B cell (primary cell): Measurements from ENCODE around the gene PERCC1. TPM values are rescaled to one million over a fixed set of nuclear protein-coding genes. Genes with fewer than 3 reads are reported as not detected.

Experiments
- ATAC-seq: fragments of 200-7000 bp; cut with Tn5 transposase; one replicate; pipeline ENCODE4 v1.10.0; 2021; ENCODE audit warnings: low read depth, mild to moderate bottlenecking, moderate number of reproducible peaks, moderate library complexity
- CTCF ChIA-PET: fragments of 350-600 bp; sonication (Branson Sonifier 250); formaldehyde crosslinking; loops from one replicate; lab custom pipeline; 2021; ENCODE audit warnings: antibody characterized with exemption, inconsistent platforms; lab: Charles Lee
- POLR2A ChIA-PET: fragments of 350-600 bp; sonication (Branson Sonifier 250); formaldehyde crosslinking; loops from one replicate; lab custom pipeline; 2021; ENCODE audit warnings: antibody characterized with exemption; lab: Charles Lee
- DNase-seq: peaks from one replicate; pipeline ENCODE4 v3.0.0; 2013
- H2AFZ ChIP-seq: 2 replicates; pipeline ENCODE4 v1.6.1; 2012; ENCODE audit warnings: mild to moderate bottlenecking, low read depth, low read length; ENCODE audit not compliant: insufficient read depth, poor library complexity, severe bottlenecking
- H3K27ac ChIP-seq, 2 donors: 1 replicate in 1 of 2; 2 replicates in 1 of 2; pipeline ENCODE4 v1.5.1; 2012 to 2013; ENCODE audit warnings: low read length in 2 of 2, mild to moderate bottlenecking in 2 of 2, moderate library complexity in 1 of 2
- H3K27me3 ChIP-seq, 4 experiments: fragments of 200-600 bp in 1 of 4; sonication (generic) in 1 of 4; replicated peaks in 1 of 4; 1 replicate in 2 of 4; 2 replicates in 2 of 4; pipeline versions ENCODE4 v1.6.1 to v1.7.0; 2013 to 2016; ENCODE audit warnings: low read length in 3 of 4, mild to moderate bottlenecking in 2 of 4, mixed read lengths in 1 of 4, moderate library complexity in 1 of 4; ENCODE audit not compliant: insufficient read depth in 4 of 4, control insufficient read depth in 3 of 4; ENCODE audit errors: control extremely low read depth in 1 of 4
- H3K36me3 ChIP-seq, 2 experiments: replicated peaks in 1 of 2; 1 replicate in 1 of 2; 2 replicates in 1 of 2; pipeline versions ENCODE4 v1.6.1 to v1.7.1; 2013; ENCODE audit warnings: low read length in 1 of 2; ENCODE audit not compliant: insufficient read depth in 2 of 2, control insufficient read depth in 1 of 2; ENCODE audit errors: control extremely low read depth in 1 of 2, extremely low read depth in 1 of 2
- H3K4me1 ChIP-seq, 2 donors: fragments of 200-600 bp in 1 of 2; sonication (generic) in 1 of 2; 1 replicate in 1 of 2; 2 replicates in 1 of 2; pipeline versions ENCODE4 v1.5.1 to v1.6.1; 2013 to 2017; ENCODE audit warnings: low read length in 2 of 2; ENCODE audit not compliant: control insufficient read depth in 2 of 2, insufficient read depth in 2 of 2
- H3K4me2 ChIP-seq: replicated peaks from 2 replicates; pipeline ENCODE3; 2012; ENCODE audit warnings: mild to moderate bottlenecking, low read depth, low read length; ENCODE audit not compliant: poor library complexity, severe bottlenecking
- H3K4me3 ChIP-seq, 5 experiments: fragments of 200-600 bp in 1 of 5; sonication (generic) in 1 of 5; 1 replicate in 3 of 5; 2 replicates in 2 of 5; pipeline versions ENCODE4 v1.5.1 to v1.7.0; 2011 to 2016; ENCODE audit warnings: low read length in 4 of 5, mild to moderate bottlenecking in 4 of 5, low read depth in 2 of 5, control low read depth in 1 of 5, moderate library complexity in 1 of 5; ENCODE audit not compliant: insufficient read depth in 1 of 5; ENCODE audit errors: control extremely low read depth in 1 of 5, extremely low read depth in 1 of 5
- H3K79me2 ChIP-seq: fragments of 200-600 bp; sonication (generic); one replicate; pipeline ENCODE4 v1.6.0; 2016; ENCODE audit warnings: low read length; ENCODE audit not compliant: control insufficient read depth, insufficient read depth
- H3K9ac ChIP-seq: fragments of 200-600 bp; sonication (generic); 2 replicates; pipeline ENCODE4 v1.6.1; 2017; ENCODE audit warnings: mild to moderate bottlenecking, low read length, moderate library complexity
- H3K9me3 ChIP-seq, 3 donors: one replicate each; pipeline versions ENCODE4 v1.6.1 to v1.7.1; 2013; ENCODE audit warnings: low read length in 2 of 3; ENCODE audit not compliant: control insufficient read depth in 2 of 3, insufficient read depth in 1 of 3; ENCODE audit errors: control extremely low read depth in 1 of 3
- H4K20me1 ChIP-seq: 2 replicates; pipeline ENCODE4 v1.6.0; 2012; ENCODE audit warnings: mild to moderate bottlenecking, low read length; ENCODE audit not compliant: insufficient read depth, control insufficient read depth, poor library complexity, severe bottlenecking
- H3K27ac Mint-ChIP-seq: one replicate; pipeline ENCODE4 v1.8.0; 2021; ENCODE audit warnings: mixed read lengths
- H3K27me3 Mint-ChIP-seq: one replicate; pipeline ENCODE4 v1.8.0; 2021; ENCODE audit warnings: mixed read lengths
- H3K4me1 Mint-ChIP-seq: one replicate; pipeline ENCODE4 v1.8.0; 2021; ENCODE audit warnings: mixed read lengths
- H3K4me3 Mint-ChIP-seq: one replicate; pipeline ENCODE4 v1.8.0; 2021; ENCODE audit warnings: mixed read lengths
- H3K9me3 Mint-ChIP-seq: one replicate; pipeline ENCODE4 v1.8.0; 2022; ENCODE audit warnings: mixed read lengths; ENCODE audit not compliant: insufficient read depth
- EZH2 ChIP-seq: IDR thresholded peaks from 2 replicates; pipeline ENCODE4 v1.6.1; 2012; ENCODE audit warnings: borderline replicate concordance, low read depth, mild to moderate bottlenecking, moderate library complexity, low read length; ENCODE audit not compliant: insufficient read depth, poor library complexity, severe bottlenecking
- WGBS: methylation state at CpG from one replicate; pipeline ENCODE4 v1.1.5; 2013; ENCODE audit warnings: missing lambda C conversion rate; ENCODE audit not compliant: insufficient coverage; 5-methylcytosine and 5-hydroxymethylcytosine counted together
- intact Hi-C: fragments of 100-400 bp; cut with micrococcal nuclease; formaldehyde crosslinking; loops from one replicate; pipeline ENCODE4 v1.10.0; 2022
- polyA plus RNA-seq: library from polyadenylated mRNA; depleted of rRNA; stranded (reverse); fragments of >200 nt; gene quantifications from 2 replicates; pipeline ENCODE4 v1.2.3, GENCODE V29; 2012
- total RNA-seq, 2 donors: library from RNA; stranded (reverse); fragments of 120-200 nt in 1 of 2; gene quantifications; 1 replicate in 1 of 2; 2 replicates in 1 of 2; pipeline versions ENCODE4 v1.2.3 to v1.2.4, GENCODE V29; 2013 to 2022
- TF ChIP-seq, protein P1 (sequence below): fragments of 200-600 bp; IDR thresholded peaks from one replicate; pipeline ENCODE4 v1.8.0; 2022; ENCODE audit warnings: antibody characterized with exemption, mild to moderate bottlenecking

The PERCC1 gene
- total and polyA plus RNA-seq, 2 donors (not counting 1 experiment from before 2014, with no cell fraction given): 0.46 to 0.64 TPM

DNA sequence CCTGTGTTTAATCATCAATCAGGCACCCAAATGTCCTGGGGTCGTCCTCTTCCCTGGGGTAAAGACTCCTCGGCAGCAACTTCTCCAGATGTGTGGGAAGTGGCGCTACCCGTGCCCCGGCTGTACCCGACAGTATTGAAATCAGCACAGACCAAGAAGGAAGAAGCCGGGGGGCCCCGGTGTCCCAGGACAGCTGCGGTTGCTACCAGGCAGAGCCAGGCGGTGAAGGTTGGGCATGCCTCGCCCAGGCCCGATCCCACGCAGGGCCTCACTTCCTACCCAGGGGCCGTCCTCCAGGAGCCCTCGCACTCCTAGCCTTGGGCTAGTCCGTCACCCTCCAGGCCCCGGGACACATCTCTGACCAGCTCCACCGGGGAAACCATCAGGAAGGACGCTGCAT is 22.4 kb downstream of the PERCC1 start:
- intact Hi-C loops: no loop called here
- no peak overlapping the region for H3K4me3 Mint-ChIP-seq
- Histone ChIP-seq H4K20me1 (peaks cover 5% of the 10 kb centered on the region), H3K4me3 (no peak overlapping the region), H3K4me1 (peaks cover 14 to 15% of the 10 kb centered on the region in 2 donors), H2AFZ (no peak overlapping the region), H3K27ac (no peak overlapping the region), H3K9me3 (no peaks in the 10 kb centered on the region), H3K79me2 (peaks cover 54% of the 10 kb centered on the region), H3K36me3 (peaks cover 0 to 84% of the 10 kb centered on the region in 2 experiments), H3K4me2 (no peak overlapping the region), H3K27me3 (no peaks in the 10 kb centered on the region), H3K9ac (no peak overlapping the region)
- H3K4me1 Mint-ChIP-seq: peaks cover 8% of the 10 kb centered on the region
- H3K9me3 Mint-ChIP-seq: no peaks in the 10 kb centered on the region
- WGBS: 98% methylated on average over 19 of the region's 19 CpGs
- no peak for DNase-seq
- POLR2A ChIA-PET: no interaction called here
- CTCF ChIA-PET: no interaction called here
- no peak for TF ChIP-seq EZH2
- TF ChIP-seq, protein P1, sequence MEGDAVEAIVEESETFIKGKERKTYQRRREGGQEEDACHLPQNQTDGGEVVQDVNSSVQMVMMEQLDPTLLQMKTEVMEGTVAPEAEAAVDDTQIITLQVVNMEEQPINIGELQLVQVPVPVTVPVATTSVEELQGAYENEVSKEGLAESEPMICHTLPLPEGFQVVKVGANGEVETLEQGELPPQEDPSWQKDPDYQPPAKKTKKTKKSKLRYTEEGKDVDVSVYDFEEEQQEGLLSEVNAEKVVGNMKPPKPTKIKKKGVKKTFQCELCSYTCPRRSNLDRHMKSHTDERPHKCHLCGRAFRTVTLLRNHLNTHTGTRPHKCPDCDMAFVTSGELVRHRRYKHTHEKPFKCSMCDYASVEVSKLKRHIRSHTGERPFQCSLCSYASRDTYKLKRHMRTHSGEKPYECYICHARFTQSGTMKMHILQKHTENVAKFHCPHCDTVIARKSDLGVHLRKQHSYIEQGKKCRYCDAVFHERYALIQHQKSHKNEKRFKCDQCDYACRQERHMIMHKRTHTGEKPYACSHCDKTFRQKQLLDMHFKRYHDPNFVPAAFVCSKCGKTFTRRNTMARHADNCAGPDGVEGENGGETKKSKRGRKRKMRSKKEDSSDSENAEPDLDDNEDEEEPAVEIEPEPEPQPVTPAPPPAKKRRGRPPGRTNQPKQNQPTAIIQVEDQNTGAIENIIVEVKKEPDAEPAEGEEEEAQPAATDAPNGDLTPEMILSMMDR: no peak
- H3K27ac Mint-ChIP-seq: no peak overlapping the region
- no peak for ATAC-seq
- H3K27me3 Mint-ChIP-seq: no peaks in the 10 kb centered on the region

DNA sequence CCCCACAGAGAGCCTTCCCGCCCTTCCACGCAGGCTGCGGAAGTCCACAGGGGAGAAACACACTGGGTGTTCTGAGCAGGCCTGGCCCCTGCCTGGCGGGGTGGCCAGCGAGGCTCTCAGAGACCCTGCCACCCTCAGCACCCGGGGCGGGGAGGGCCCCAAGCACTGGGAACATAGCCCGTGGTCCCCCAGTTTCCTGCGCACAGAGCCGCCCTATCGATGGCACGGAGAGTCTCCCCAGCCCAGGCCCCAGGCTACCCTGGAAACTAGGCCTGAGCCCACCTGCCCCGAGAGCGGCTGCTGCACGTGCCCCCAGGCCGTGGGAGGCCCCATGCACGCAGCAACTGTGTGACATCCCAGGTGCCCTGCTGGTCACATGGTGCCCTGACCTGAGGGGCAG is 23.7 kb downstream of the PERCC1 start:
- Mint-ChIP-seq H3K9me3 (no peaks in the 10 kb centered on the region), H3K4me3 (no peak overlapping the region), H3K4me1 (peaks cover 17% of the 10 kb centered on the region), H3K27ac (no peak overlapping the region), H3K27me3 (no peaks in the 10 kb centered on the region)
- H3K9me3 ChIP-seq: no peaks in the 10 kb centered on the region
- H3K4me2 ChIP-seq: no peak overlapping the region
- ATAC-seq: no peak
- peaks cover under 1% of the 10 kb centered on the region for H4K20me1 ChIP-seq
- no peak for TF ChIP-seq EZH2
- TF ChIP-seq, protein P1: no peak
- CTCF ChIA-PET: no interaction called here
- 92% methylated on average over 17 of the region's 17 CpGs for WGBS
- H3K9ac ChIP-seq: no peak overlapping the region
- peaks cover 57% of the 10 kb centered on the region for H3K79me2 ChIP-seq
- H3K4me3 ChIP-seq: no peak overlapping the region
- DNase-seq: no peak
- H3K27ac ChIP-seq: no peak overlapping the region
- H3K27me3 ChIP-seq: no peaks in the 10 kb centered on the region
- H3K4me1 ChIP-seq: peaks cover 23 to 27% of the 10 kb centered on the region in 2 donors
- H3K36me3 ChIP-seq: peaks cover 0 to 77% of the 10 kb centered on the region in 2 experiments
- POLR2A ChIA-PET: no interaction called here
- no peak overlapping the region for H2AFZ ChIP-seq
- intact Hi-C loops: no loop called here
